Gastrocnemius medialis (tissue), 4 donors: ENCODE measurements around the gene SGCG.

Experiments used
- CTCF ChIP-seq, 5 experiments: fragments of 450-650 bp in 3 of 5; fragments of 200-600 bp in 2 of 5; sonication (generic) in 2 of 5; IDR thresholded peaks in 4 of 5; conservative IDR thresholded peaks in 1 of 5; 1 replicate in 4 of 5; 2 replicates in 1 of 5; pipeline ENCODE4 v1.5.1; 2016 to 2019; ENCODE audit warnings: antibody characterized with exemption in 5 of 5, mild to moderate bottlenecking in 3 of 5, moderate library complexity in 3 of 5
- POLR2A ChIP-seq, 2 donors: fragments of 450-650 bp; IDR thresholded peaks; one replicate each; pipeline ENCODE4 v1.6.1; 2017; ENCODE audit warnings: antibody characterized with exemption in 2 of 2, mild to moderate bottlenecking in 2 of 2, moderate library complexity in 2 of 2

- TF ChIP-seq CTCF (IDR thresholded peaks at IDR 0.05 in 4 of 5, conservative IDR thresholded peaks at IDR 0.05 in 1 of 5) (no peak), POLR2A (IDR thresholded peaks at IDR 0.05) (no peak)
Observed at GRCh38 chr13:23268441-23268840, 87.7 kb downstream of the SGCG start.
